H1 (cell line): ENCODE results near the gene DGUOK. TPM values are rescaled to one million over a fixed set of nuclear protein-coding genes. Genes with fewer than 3 reads are reported as not detected.

Experiments used
- CTCF ChIA-PET: fragments of 300-600 bp; sonication (Branson Sonifier 250); formaldehyde crosslinking; loops from one replicate; lab custom pipeline; 2021; ENCODE audit not compliant: partially characterized antibody; lab: Charles Lee
- POLR2A ChIA-PET: fragments of 300-600 bp; sonication (Branson Sonifier 250); formaldehyde crosslinking; loops from one replicate; lab custom pipeline; 2021; ENCODE audit warnings: inconsistent platforms; ENCODE audit not compliant: partially characterized antibody; lab: Charles Lee
- DNase-seq, 2 experiments: peaks; one replicate each; pipeline versions ENCODE4 v3.0.0 to v3.0.0-alpha.2; 2010 to 2022; ENCODE audit warnings: low spot score in 2 of 2, low read depth in 1 of 2, mixed read lengths in 1 of 2
- FAIRE-seq: peaks from 2 replicates; lab custom pipeline; 2011; peaks lifted over from hg19 to GRCh38; lab: Jason Lieb, UNC
- H2AFZ ChIP-seq: 2 replicates; pipeline ENCODE4 v1.8.1; 2012; ENCODE audit warnings: low read length, inconsistent platforms
- H2AK5ac ChIP-seq: 2 replicates; pipeline ENCODE4 v1.6.1; 2013; ENCODE audit warnings: low read depth, low read length
- H2BK120ac ChIP-seq: replicated peaks from 2 replicates; pipeline ENCODE3; 2013; ENCODE audit warnings: low read depth, low read length, inconsistent platforms
- H2BK12ac ChIP-seq: 2 replicates; pipeline ENCODE4 v1.6.1; 2013; ENCODE audit warnings: low read depth, low read length
- H2BK15ac ChIP-seq: 2 replicates; pipeline ENCODE4 v1.6.1; 2013; ENCODE audit warnings: low read length
- H2BK20ac ChIP-seq: 2 replicates; pipeline ENCODE4 v1.6.1; 2013; ENCODE audit warnings: low read length
- H2BK5ac ChIP-seq: 2 replicates; pipeline ENCODE4 v1.6.1; 2013; ENCODE audit warnings: low read depth, low read length
- H3K14ac ChIP-seq: 2 replicates; pipeline ENCODE4 v1.6.1; 2013; ENCODE audit warnings: inconsistent platforms; ENCODE audit not compliant: insufficient read length
- H3K18ac ChIP-seq: 2 replicates; pipeline ENCODE4 v1.6.1; 2013; ENCODE audit warnings: low read length; ENCODE audit errors: extremely low read depth
- H3K23ac ChIP-seq: 2 replicates; pipeline ENCODE4 v1.6.1; 2013; ENCODE audit warnings: inconsistent platforms; ENCODE audit not compliant: insufficient read length
- H3K23me2 ChIP-seq: 2 replicates; pipeline ENCODE4 v1.6.1; 2013; ENCODE audit warnings: low read depth, low read length
- H3K27ac ChIP-seq: 2 replicates; pipeline ENCODE4 v1.6.1; 2011; ENCODE audit warnings: low read depth, low read length, inconsistent platforms
- H3K27me3 ChIP-seq, 4 experiments: replicated peaks in 1 of 4; 1 replicate in 1 of 4; 2 replicates in 3 of 4; pipeline versions ENCODE4 v1.6.1 to v1.8.1; 2011 to 2013; ENCODE audit warnings: low read length in 3 of 4, mild to moderate bottlenecking in 3 of 4, inconsistent platforms in 2 of 4, mixed read lengths in 2 of 4, moderate library complexity in 1 of 4; ENCODE audit not compliant: control insufficient read depth in 3 of 4, insufficient read depth in 3 of 4; ENCODE audit errors: extremely low read depth in 1 of 4
- H3K36me3 ChIP-seq, 4 experiments: 2 replicates each; pipeline versions ENCODE4 v1.6.1 to v1.8.1; 2011 to 2013; ENCODE audit warnings: mild to moderate bottlenecking in 4 of 4, low read length in 3 of 4, moderate library complexity in 2 of 4, control low read depth in 1 of 4, inconsistent platforms in 1 of 4; ENCODE audit not compliant: insufficient read depth in 4 of 4, control insufficient read depth in 2 of 4
- H3K4ac ChIP-seq: replicated peaks from 2 replicates; pipeline ENCODE3; 2013; ENCODE audit warnings: low read length, low read depth, mixed read lengths, inconsistent platforms; ENCODE audit not compliant: insufficient read length
- H3K4me1 ChIP-seq, 4 experiments: replicated peaks in 1 of 4; 1 replicate in 1 of 4; 2 replicates in 3 of 4; pipeline versions ENCODE4 v1.6.1 to v1.8.1; 2011 to 2013; ENCODE audit warnings: low read length in 3 of 4, inconsistent platforms in 2 of 4, mixed read lengths in 1 of 4; ENCODE audit not compliant: insufficient read depth in 4 of 4, control insufficient read depth in 3 of 4
- H3K4me2 ChIP-seq, 2 experiments: 2 replicates each; pipeline versions ENCODE4 v1.6.1 to v1.8.1; 2011 to 2013; ENCODE audit warnings: low read depth in 2 of 2, low read length in 2 of 2, control low read depth in 1 of 2, inconsistent platforms in 1 of 2, mild to moderate bottlenecking in 1 of 2; ENCODE audit not compliant: insufficient read depth in 1 of 2
- H3K4me3 ChIP-seq, 4 experiments: fragments of 200-600, 300-600 bp in 1 of 4; sonication (generic), shearing (Covaris generic), sonication (Bioruptor Twin) in 1 of 4; 2 replicates each; pipeline versions ENCODE4 v1.5.1 to v1.8.1; 2011 to 2016; ENCODE audit warnings: low read length in 4 of 4, low read depth in 3 of 4, control low read depth in 2 of 4, inconsistent platforms in 2 of 4, mild to moderate bottlenecking in 2 of 4, mixed read lengths in 1 of 4, moderate library complexity in 1 of 4; ENCODE audit not compliant: insufficient read depth in 2 of 4; ENCODE audit errors: extremely low read depth in 1 of 4
- H3K56ac ChIP-seq: replicated peaks from 2 replicates; pipeline ENCODE3; 2013; ENCODE audit warnings: low read depth, mild to moderate bottlenecking, mixed read lengths, low read length, inconsistent platforms; ENCODE audit not compliant: insufficient read length
- H3K79me1 ChIP-seq: 2 replicates; pipeline ENCODE4 v1.6.1; 2013; ENCODE audit warnings: low read depth, low read length, control low read depth
- H3K79me2 ChIP-seq, 2 experiments: 2 replicates each; pipeline versions ENCODE4 v1.6.1 to v1.8.1; 2012 to 2013; ENCODE audit warnings: low read length in 2 of 2, mild to moderate bottlenecking in 2 of 2, inconsistent platforms in 1 of 2; ENCODE audit not compliant: insufficient read depth in 2 of 2, control insufficient read depth in 1 of 2
- H3K9ac ChIP-seq, 4 experiments: replicated peaks in 1 of 4; 1 replicate in 1 of 4; 2 replicates in 3 of 4; pipeline versions ENCODE4 v1.6.1 to v1.8.1; 2011 to 2013; ENCODE audit warnings: low read depth in 3 of 4, low read length in 3 of 4, control low read depth in 2 of 4, mild to moderate bottlenecking in 2 of 4, moderate library complexity in 2 of 4, inconsistent platforms in 1 of 4; ENCODE audit errors: extremely low read depth in 1 of 4
- H3K9me3 ChIP-seq, 2 experiments: 2 replicates each; pipeline versions ENCODE4 v1.6.1 to v1.8.1; 2012 to 2013; ENCODE audit warnings: mild to moderate bottlenecking in 2 of 2, moderate library complexity in 2 of 2, control low read depth in 1 of 2, inconsistent platforms in 1 of 2, low read depth in 1 of 2, low read length in 1 of 2, mixed read lengths in 1 of 2; ENCODE audit not compliant: insufficient read depth in 2 of 2
- H4K20me1 ChIP-seq, 2 experiments: replicated peaks in 1 of 2; 2 replicates each; pipeline versions ENCODE3 to v1.8.1; 2011 to 2013; ENCODE audit warnings: inconsistent platforms in 2 of 2, low read length in 2 of 2, mild to moderate bottlenecking in 1 of 2; ENCODE audit not compliant: insufficient read depth in 2 of 2, control insufficient read depth in 1 of 2
- H4K5ac ChIP-seq: 2 replicates; pipeline ENCODE4 v1.6.1; 2013; ENCODE audit warnings: low read length, low read depth, mixed read lengths, inconsistent platforms; ENCODE audit not compliant: insufficient read length
- H4K8ac ChIP-seq: 2 replicates; pipeline ENCODE4 v1.8.0; 2013; ENCODE audit warnings: mild to moderate bottlenecking, moderate library complexity, low read length, inconsistent platforms; ENCODE audit not compliant: insufficient read depth; ENCODE audit errors: extremely low read depth
- H4K91ac ChIP-seq: replicated peaks from 2 replicates; pipeline ENCODE3; 2013; ENCODE audit warnings: low read length, mixed read lengths, inconsistent platforms; ENCODE audit not compliant: insufficient read length
- GABPA ChIP-seq: IDR thresholded peaks from 2 replicates; pipeline ENCODE4 v1.6.1; 2011; ENCODE audit warnings: mild to moderate bottlenecking, low read length, moderate library complexity, borderline replicate concordance; ENCODE audit not compliant: insufficient read depth
- POLR2A ChIP-seq, 2 experiments: IDR thresholded peaks; 1 replicate in 1 of 2; 2 replicates in 1 of 2; pipeline ENCODE4 v1.6.1; 2011; ENCODE audit warnings: low read depth in 2 of 2, low read length in 2 of 2, mild to moderate bottlenecking in 2 of 2; ENCODE audit errors: control extremely low read depth in 1 of 2
- WGBS, 2 experiments: shearing (Covaris generic) in 1 of 2; methylation state at CpG; one replicate each; pipeline versions ENCODE4 v1.1.6 to v1.1.7; 2013 to 2015; ENCODE audit warnings: low lambda C conversion rate in 2 of 2, mixed read lengths in 2 of 2, inconsistent platforms in 1 of 2, low coverage in 1 of 2, missing lambda C conversion rate in 1 of 2; ENCODE audit not compliant: insufficient replicate concordance in 2 of 2, insufficient coverage in 1 of 2, insufficient read length in 1 of 2; ENCODE audit errors: extremely low coverage in 1 of 2, missing lambda C conversion rate in 1 of 2; 5-methylcytosine and 5-hydroxymethylcytosine counted together
- polyA plus RNA-seq, 7 experiments: library from polyadenylated mRNA; depleted of rRNA in 3 of 7; stranded (reverse) in 5 of 7; unstranded in 2 of 7; fragments of >200 nt in 5 of 7; fragments of 200-250 nt in 2 of 7; gene quantifications; 1 replicate in 5 of 7; 2 replicates in 1 of 7; 4 replicates in 1 of 7; pipeline versions ENCODE4 v1.2.1 to v1.2.3, GENCODE V29; 2011 to 2013; ENCODE audit warnings: missing spikeins in 2 of 7, mixed read lengths in 2 of 7
- total RNA-seq: library from RNA; stranded (reverse); fragmentation: NEBNext Ultra II Directional; extraction: Animal tissue kit (Norgen Biotek cat#: 25700); gene quantifications from 2 replicates; pipeline ENCODE4 v1.2.1, GENCODE V29; 2021

The DGUOK gene
- total and polyA plus RNA-seq, 2 of the 8 experiments (the other 6 are each of a cell fraction or from before 2014, with no cell fraction given) = 110 to 168 TPM

- WGBS, 2 experiments = 93% methylated on average over 7 of the region's 7 CpGs; no CpG with 5 or more reads in 1 of the 2 experiments
- peaks cover 21 to 92% of the 10 kb centered on the region in 2 experiments for H3K79me2 ChIP-seq
- no peak overlapping the region for H3K9ac ChIP-seq
- no peak overlapping the region for H4K91ac ChIP-seq
- H2BK5ac ChIP-seq = no peak overlapping the region
- peaks cover 15% of the 10 kb centered on the region for H3K79me1 ChIP-seq
- H3K36me3 ChIP-seq = peaks cover 0 to 12% (median 6%) of the 10 kb centered on the region in 4 experiments; a peak in 4 of 8 replicates
- no peak overlapping the region for H3K14ac ChIP-seq
- no peak overlapping the region for H3K56ac ChIP-seq
- H2BK120ac ChIP-seq = no peak overlapping the region
- H3K4me1 ChIP-seq = no peaks in the 10 kb centered on the region
- no peak overlapping the region for H2BK15ac ChIP-seq
- H2AK5ac ChIP-seq = no peak overlapping the region
- H3K27ac ChIP-seq = no peak overlapping the region
- H3K23ac ChIP-seq = no peak overlapping the region
- H3K23me2 ChIP-seq = no peaks in the 10 kb centered on the region; the same call in 1 of the 2 replicates
- H4K5ac ChIP-seq = no peak overlapping the region
- H3K18ac ChIP-seq = no peak overlapping the region
- H3K9me3 ChIP-seq = no peaks in the 10 kb centered on the region
- H2BK12ac ChIP-seq = no peak overlapping the region
- DNase-seq (no peak), FAIRE-seq (no peak)
- H4K8ac ChIP-seq = no peak overlapping the region
- no peak overlapping the region for H3K4me3 ChIP-seq
- H3K4ac ChIP-seq = no peak overlapping the region
- no peak overlapping the region for H2BK20ac ChIP-seq
- ChIA-PET CTCF (interaction anchor here (1.0 to 1.9 kb wide), 3 partner anchors 11 to 193 kb away, joined by 3 to 6 read pairs (median 3); no protein-coding TSS in a partner anchor), POLR2A (interaction anchor here (2.3 kb wide), 1 partner anchor 11 kb away, joined by 8 read pairs; no protein-coding TSS in a partner anchor)
- peaks cover 12 to 14% of the 10 kb centered on the region in 2 experiments for H4K20me1 ChIP-seq
- TF ChIP-seq GABPA (no peak), POLR2A (IDR thresholded peaks at IDR 0.05; ENCODE audit: control extremely low read depth in 1 of 2, low read depth in 2 of 2, low read length in 2 of 2) (0 out of 3 replicates have a peak, but pooled peaks of 1 of the 2 experiments have one; percentile 24)
- H2AFZ ChIP-seq = no peak overlapping the region
- no peaks in the 10 kb centered on the region for H3K27me3 ChIP-seq
- no peak overlapping the region for H3K4me2 ChIP-seq
Observed at GRCh38 chr2:73931531-73932500, 5.1 kb downstream of the DGUOK start.
